Mesenchymal stem cell (in vitro differentiated cells and primary cell): ENCODE data around the gene MAP4K4.

Experiments
- DNase-seq: peaks from one replicate; pipeline ENCODE4 v3.0.0-alpha.2; 2013
- H2AFZ ChIP-seq: one replicate; pipeline ENCODE4 v1.6.1; 2013; ENCODE audit warnings: low read depth, mild to moderate bottlenecking, control low read depth, inconsistent platforms, low read length, moderate library complexity
- H2AK5ac ChIP-seq: 2 replicates; pipeline ENCODE4 v1.6.1; 2013; ENCODE audit warnings: low read length, moderate library complexity, mild to moderate bottlenecking, inconsistent platforms; ENCODE audit not compliant: severe bottlenecking
- H2BK120ac ChIP-seq: one replicate; pipeline ENCODE4 v1.6.1; 2013; ENCODE audit warnings: low read depth, mild to moderate bottlenecking, inconsistent platforms, low read length, moderate library complexity
- H2BK12ac ChIP-seq, 2 experiments: one replicate each; pipeline ENCODE4 v1.6.1; 2013; ENCODE audit warnings: inconsistent platforms in 2 of 2, low read length in 2 of 2, mild to moderate bottlenecking in 2 of 2, moderate library complexity in 2 of 2, control low read depth in 1 of 2
- H2BK15ac ChIP-seq: one replicate; pipeline ENCODE4 v1.6.1; 2013; ENCODE audit warnings: mild to moderate bottlenecking, low read depth, inconsistent platforms; ENCODE audit not compliant: poor library complexity, severe bottlenecking
- H2BK5ac ChIP-seq: 2 replicates; pipeline ENCODE4 v1.6.1; 2013; ENCODE audit warnings: low read depth, mild to moderate bottlenecking, low read length, control low read depth, inconsistent platforms; ENCODE audit not compliant: poor library complexity, severe bottlenecking
- H3K14ac ChIP-seq, 2 experiments: one replicate each; pipeline ENCODE4 v1.6.1; 2013; ENCODE audit warnings: inconsistent platforms in 2 of 2, low read length in 2 of 2, control low read depth in 1 of 2, mild to moderate bottlenecking in 1 of 2, moderate library complexity in 1 of 2
- H3K18ac ChIP-seq, 2 experiments: one replicate each; pipeline ENCODE4 v1.6.1; 2013; ENCODE audit warnings: inconsistent platforms in 2 of 2, low read length in 2 of 2, control low read depth in 1 of 2, low read depth in 1 of 2, mild to moderate bottlenecking in 1 of 2
- H3K23ac ChIP-seq, 2 experiments: one replicate each; pipeline ENCODE4 v1.6.1; 2013; ENCODE audit warnings: inconsistent platforms in 2 of 2, low read length in 2 of 2, mild to moderate bottlenecking in 2 of 2, moderate library complexity in 2 of 2, control low read depth in 1 of 2
- H3K27ac ChIP-seq: 2 replicates; pipeline ENCODE4 v1.5.1; 2013; ENCODE audit warnings: mild to moderate bottlenecking, moderate library complexity, low read length, control low read depth, inconsistent platforms; ENCODE audit not compliant: poor library complexity, severe bottlenecking
- H3K27me3 ChIP-seq, 2 experiments: 2 replicates each; pipeline versions ENCODE4 v1.6.1 to v1.7.0; 2013; ENCODE audit warnings: low read length in 2 of 2, mild to moderate bottlenecking in 2 of 2, moderate library complexity in 2 of 2, control low read depth in 1 of 2, inconsistent platforms in 1 of 2; ENCODE audit not compliant: control insufficient read depth in 1 of 2, insufficient read depth in 1 of 2
- H3K36me3 ChIP-seq, 2 experiments: 2 replicates each; pipeline versions ENCODE4 v1.6.1 to v1.7.0; 2013; ENCODE audit warnings: low read length in 2 of 2, control low read depth in 1 of 2, inconsistent platforms in 1 of 2, low read depth in 1 of 2, mild to moderate bottlenecking in 1 of 2; ENCODE audit not compliant: insufficient read depth in 2 of 2, control insufficient read depth in 1 of 2
- H3K4ac ChIP-seq, 2 experiments: one replicate each; pipeline ENCODE4 v1.6.1; 2013; ENCODE audit warnings: inconsistent platforms in 2 of 2, low read length in 2 of 2, mild to moderate bottlenecking in 2 of 2, moderate library complexity in 2 of 2, control low read depth in 1 of 2, low read depth in 1 of 2
- H3K4me1 ChIP-seq: 2 replicates; pipeline ENCODE4 v1.6.1; 2013; ENCODE audit warnings: low read depth, low read length, control low read depth; ENCODE audit not compliant: control insufficient read depth, insufficient read depth
- H3K4me2 ChIP-seq: 2 replicates; pipeline ENCODE4 v1.6.1; 2013; ENCODE audit warnings: low read length, mild to moderate bottlenecking, inconsistent platforms; ENCODE audit not compliant: poor library complexity, severe bottlenecking
- H3K4me3 ChIP-seq, 2 experiments: 2 replicates each; pipeline versions ENCODE4 v1.5.1 to v1.7.0; 2013; ENCODE audit warnings: low read length in 2 of 2, mild to moderate bottlenecking in 2 of 2, control low read depth in 1 of 2, low read depth in 1 of 2; ENCODE audit not compliant: insufficient read depth in 1 of 2
- H3K79me1 ChIP-seq: replicated peaks from 2 replicates; pipeline ENCODE4 v1.6.1; 2013; ENCODE audit warnings: mild to moderate bottlenecking, control low read depth, low read length, inconsistent platforms; ENCODE audit not compliant: poor library complexity, severe bottlenecking
- H3K9ac ChIP-seq: 2 replicates; pipeline ENCODE4 v1.7.0; 2013; ENCODE audit warnings: mild to moderate bottlenecking, low read length, moderate library complexity
- H3K9me3 ChIP-seq: 2 replicates; pipeline ENCODE4 v1.7.0; 2013; ENCODE audit warnings: mild to moderate bottlenecking, low read length; ENCODE audit not compliant: control insufficient read depth
- H4K8ac ChIP-seq: one replicate; pipeline ENCODE4 v1.6.1; 2013; ENCODE audit warnings: inconsistent platforms, mild to moderate bottlenecking, low read length, moderate library complexity
- H4K91ac ChIP-seq: one replicate; pipeline ENCODE4 v1.6.1; 2013; ENCODE audit warnings: mild to moderate bottlenecking, low read length, inconsistent platforms
- WGBS: methylation state at CpG from one replicate; pipeline ENCODE4 v1.1.7; 2013; ENCODE audit warnings: mixed read lengths; 5-methylcytosine and 5-hydroxymethylcytosine counted together

MAP4K4 gene

GRCh38 chr2:101821828-101822458, 124.4 kb downstream of the MAP4K4 start:
- Histone ChIP-seq H2AFZ (no peak overlapping the region), H2BK12ac (no peak overlapping the region), H3K4ac (no peak overlapping the region), H4K8ac (no peak overlapping the region), H3K14ac (no peak overlapping the region), H3K4me3 (no peak overlapping the region), H3K18ac (no peak overlapping the region), H3K4me2 (no peak overlapping the region), H3K36me3 (peaks cover 0 to 39% of the 10 kb centered on the region in 2 experiments), H3K9me3 (no peaks in the 10 kb centered on the region), H3K23ac (no peak overlapping the region), H2BK120ac (no peak overlapping the region), H3K79me1 (peaks cover 7% of the 10 kb centered on the region), H3K27ac (peak overlapping the region; percentile 10), H2BK5ac (no peak overlapping the region), H3K9ac (no peak overlapping the region), H4K91ac (no peak overlapping the region), H3K27me3 (no peaks in the 10 kb centered on the region), H2AK5ac (no peak overlapping the region), H2BK15ac (no peak overlapping the region), H3K4me1 (peaks cover 8% of the 10 kb centered on the region)
- no peak for DNase-seq
- WGBS = 82% methylated on average over 4 of the region's 6 CpGs

- H4K91ac ChIP-seq = no peak overlapping the region
- H2AK5ac ChIP-seq = no peak overlapping the region
- H3K14ac ChIP-seq = no peak overlapping the region
- no peak overlapping the region for H3K4me2 ChIP-seq
- H3K9me3 ChIP-seq = no peaks in the 10 kb centered on the region
- H2BK15ac ChIP-seq = no peak overlapping the region
- no peak overlapping the region for H2BK5ac ChIP-seq
- peak overlapping the region in 1 of 2 experiments; percentile 54 for H2BK12ac ChIP-seq
- peak; percentile 71 for DNase-seq
- peaks cover 5% of the 10 kb centered on the region for H3K79me1 ChIP-seq
- peak overlapping the region in 1 of 2 experiments; percentile 57 for H3K18ac ChIP-seq
- peaks cover 10% of the 10 kb centered on the region for H3K4me1 ChIP-seq
- H3K4ac ChIP-seq = no peak overlapping the region
- no peak overlapping the region for H3K4me3 ChIP-seq
- H3K9ac ChIP-seq = peak overlapping the region; percentile 7
- 65% methylated on average over 13 of the region's 14 CpGs for WGBS
- no peak overlapping the region for H2AFZ ChIP-seq
- H3K27me3 ChIP-seq = no peaks in the 10 kb centered on the region
- peaks cover 0 to 53% of the 10 kb centered on the region in 2 experiments for H3K36me3 ChIP-seq
- H3K23ac ChIP-seq = peak overlapping the region in 1 of 2 experiments; percentile 43
- H3K27ac ChIP-seq = peak overlapping the region; percentile 11
- H4K8ac ChIP-seq = no peak overlapping the region
- H2BK120ac ChIP-seq = no peak overlapping the region
Observed at GRCh38 chr2:101823347-101823791, 125.9 kb downstream of the MAP4K4 start.

DNA sequence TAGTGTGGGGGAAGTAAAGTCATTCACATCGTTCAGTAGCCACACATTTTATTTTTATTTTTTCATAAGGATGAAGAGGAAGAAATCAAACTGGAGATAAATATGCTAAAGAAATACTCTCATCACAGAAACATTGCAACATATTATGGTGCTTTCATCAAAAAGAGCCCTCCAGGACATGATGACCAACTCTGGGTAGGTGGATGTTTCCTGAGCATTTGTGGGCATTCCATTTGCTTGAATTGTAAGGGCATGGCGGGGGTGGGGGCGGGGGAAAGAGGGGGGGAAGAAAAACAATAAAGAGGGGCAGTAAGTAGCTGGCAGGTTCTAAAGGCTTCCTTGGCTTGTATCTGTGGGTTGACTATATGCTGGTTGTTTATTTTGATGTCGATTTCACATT, 126.4 kb downstream of the MAP4K4 start:
- H3K18ac ChIP-seq = no peak overlapping the region
- 79% methylated on average over 3 of the region's 4 CpGs for WGBS

DNA sequence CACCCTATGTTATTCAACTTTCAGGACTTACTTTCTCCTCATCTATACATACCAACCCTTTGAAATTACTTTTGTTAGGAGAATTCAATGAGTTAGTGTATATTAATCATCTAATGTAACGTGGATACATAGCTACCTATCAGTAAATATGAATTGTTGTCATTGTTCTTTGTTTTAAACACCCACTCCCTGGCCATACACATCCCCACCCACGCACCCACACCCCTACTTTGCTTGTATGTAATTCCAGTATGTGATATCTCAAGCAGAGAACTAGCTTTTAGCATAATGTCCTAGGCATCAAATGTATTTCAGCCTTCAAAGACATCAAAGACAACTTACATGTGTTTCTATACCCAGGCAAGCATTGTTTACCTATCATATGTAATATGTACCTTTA, 129.2 kb downstream of the MAP4K4 start:
- no peak for DNase-seq
- Histone ChIP-seq H3K27ac (peak overlapping the region; percentile 86), H3K4me3 (no peak overlapping the region), H3K18ac (no peak overlapping the region), H3K4me1 (peaks cover 15% of the 10 kb centered on the region), H3K27me3 (no peaks in the 10 kb centered on the region), H2BK15ac (no peak overlapping the region), H2BK12ac (no peak overlapping the region), H3K4ac (no peak overlapping the region), H3K9ac (peak overlapping the region; percentile 57), H2BK5ac (no peak overlapping the region), H4K91ac (no peak overlapping the region), H3K9me3 (no peaks in the 10 kb centered on the region), H3K36me3 (peaks cover 13 to 87% of the 10 kb centered on the region in 2 experiments), H2AFZ (no peak overlapping the region), H3K14ac (no peak overlapping the region), H3K4me2 (no peak overlapping the region), H2AK5ac (no peak overlapping the region), H4K8ac (no peak overlapping the region), H2BK120ac (no peak overlapping the region), H3K79me1 (peaks cover 7% of the 10 kb centered on the region), H3K23ac (no peak overlapping the region)
- WGBS = 100% methylated on average over 1 of the region's 2 CpGs

More for the DNA sequence above, 126.4 kb downstream of the MAP4K4 start:
- no peak overlapping the region for H3K27ac ChIP-seq
- no peak overlapping the region for H2BK5ac ChIP-seq
- no peaks in the 10 kb centered on the region for H3K27me3 ChIP-seq
- peaks cover 7% of the 10 kb centered on the region for H3K4me1 ChIP-seq
- no peak overlapping the region for H2AK5ac ChIP-seq
- no peak overlapping the region for H2BK12ac ChIP-seq
- H3K4ac ChIP-seq = no peak overlapping the region
- no peak overlapping the region for H2BK15ac ChIP-seq
- H3K23ac ChIP-seq = no peak overlapping the region
- peaks cover 5% of the 10 kb centered on the region for H3K79me1 ChIP-seq
- H4K8ac ChIP-seq = no peak overlapping the region
- no peak for DNase-seq
- H3K36me3 ChIP-seq = peaks cover 0 to 58% of the 10 kb centered on the region in 2 experiments
- no peak overlapping the region for H3K4me2 ChIP-seq
- no peak overlapping the region for H3K4me3 ChIP-seq
- no peak overlapping the region for H4K91ac ChIP-seq
- no peaks in the 10 kb centered on the region for H3K9me3 ChIP-seq
- no peak overlapping the region for H2AFZ ChIP-seq
- peak overlapping the region; percentile 7 for H3K9ac ChIP-seq
- no peak overlapping the region for H3K14ac ChIP-seq
- H2BK120ac ChIP-seq = no peak overlapping the region
